Activated T-helper 2 cell treated with anti-CD3 and anti-CD28 coated beads, Interferon-gamma antibody, Interleukin-2, Interleukin-4, amounts not matched to agents 10 μg/mL and 5 μg/mL and 100 μg/mL, durations not matched to agents 14 hours and 24 hours and 36 hours (primary cell): ENCODE data around the gene HELZ. TPM values are rescaled to one million over a fixed set of nuclear protein-coding genes. Genes with fewer than 3 reads are reported as not detected.
"Not testable (repeated sequence)": the region's sequence is repeated elsewhere in the genome, so short reads cannot be mapped to it uniquely, and the experiment has no call there.

Experiments
- DNase-seq: peaks from one replicate; pipeline ENCODE4 v3.0.0; 2021; ENCODE audit warnings: low spot score
- H3K27ac Mint-ChIP-seq: one replicate; pipeline ENCODE4 v1.8.0; 2021; ENCODE audit warnings: mixed read lengths
- H3K27me3 Mint-ChIP-seq: one replicate; pipeline ENCODE4 v1.8.0; 2021; ENCODE audit warnings: low read depth, mixed read lengths
- H3K36me3 Mint-ChIP-seq: one replicate; pipeline ENCODE4 v1.8.0; 2021; ENCODE audit warnings: low read depth, mixed read lengths
- H3K4me1 Mint-ChIP-seq: one replicate; pipeline ENCODE4 v1.8.0; 2021; ENCODE audit warnings: low read depth, mixed read lengths
- H3K4me3 Mint-ChIP-seq: one replicate; pipeline ENCODE4 v1.8.0; 2021; ENCODE audit warnings: low read depth, mild to moderate bottlenecking, moderate library complexity, mixed read lengths
- H3K9me3 Mint-ChIP-seq: one replicate; pipeline ENCODE4 v1.8.0; 2021; ENCODE audit warnings: mixed read lengths
- intact Hi-C: fragments of 100-400 bp; cut with micrococcal nuclease; formaldehyde crosslinking; loops from one replicate; pipeline ENCODE4 v1.15.1; 2023
- total RNA-seq: library from RNA; stranded (reverse); gene quantifications from 2 replicates; pipeline ENCODE4 v1.2.3, GENCODE V29; 2022

HELZ gene
- total RNA-seq, 1 donor from 2014 or later = 67.1 TPM

DNA sequence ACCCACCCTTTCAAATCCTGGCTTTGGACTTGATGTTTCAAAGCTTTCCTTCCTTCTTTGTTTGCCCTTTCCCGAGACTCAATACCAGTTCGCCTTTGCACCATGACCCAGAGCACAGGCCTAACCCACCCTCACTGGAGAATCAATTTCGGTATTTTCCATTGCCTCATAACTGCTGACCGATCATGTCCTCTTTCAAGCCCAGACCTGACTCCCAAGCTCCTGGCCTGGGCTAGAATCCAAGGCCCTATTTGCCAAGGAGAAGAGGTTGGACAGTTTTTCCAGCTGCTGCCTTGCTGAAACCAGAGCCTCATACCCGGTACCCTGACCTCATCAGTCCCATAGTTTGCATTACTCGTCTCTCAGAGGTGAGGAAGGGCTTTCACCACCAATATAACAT, 35.3 kb upstream of the HELZ start:
- Mint-ChIP-seq H3K27me3 (peaks cover 4% of the 10 kb centered on the region), H3K4me3 (no peak overlapping the region), H3K9me3 (no peaks in the 10 kb centered on the region), H3K4me1 (no peaks in the 10 kb centered on the region), H3K27ac (no peak overlapping the region), H3K36me3 (no peaks in the 10 kb centered on the region)
- no peak for DNase-seq
- intact Hi-C loops = no loop called here

- H3K36me3 Mint-ChIP-seq = no peaks in the 10 kb centered on the region
- H3K4me1 Mint-ChIP-seq = no peaks in the 10 kb centered on the region
- no peak overlapping the region for H3K27ac Mint-ChIP-seq
- H3K4me3 Mint-ChIP-seq = no peak overlapping the region
- H3K27me3 Mint-ChIP-seq = peaks cover 4% of the 10 kb centered on the region
- DNase-seq = no peak
- H3K9me3 Mint-ChIP-seq = no peaks in the 10 kb centered on the region
- intact Hi-C loops = no loop called here
Measured at GRCh38 chr17:67279115-67279514, 34.1 kb upstream of the HELZ start.

- no peak overlapping the region for H3K4me3 Mint-ChIP-seq
- H3K27ac Mint-ChIP-seq = no peak overlapping the region
- intact Hi-C loops = no loop called here
- H3K36me3 Mint-ChIP-seq = no peaks in the 10 kb centered on the region
- no peaks in the 10 kb centered on the region for H3K4me1 Mint-ChIP-seq
- H3K9me3 Mint-ChIP-seq = no peaks in the 10 kb centered on the region
- DNase-seq = no peak
- H3K27me3 Mint-ChIP-seq = peaks cover 4% of the 10 kb centered on the region
Measured at GRCh38 chr17:67278363-67278762, 33.4 kb upstream of the HELZ start.

- intact Hi-C loops = no loop called here
- Mint-ChIP-seq H3K27ac (no peak overlapping the region), H3K4me3 (no peak overlapping the region), H3K9me3 (no peaks in the 10 kb centered on the region), H3K36me3 (no peaks in the 10 kb centered on the region), H3K27me3 (peaks cover 4% of the 10 kb centered on the region), H3K4me1 (no peaks in the 10 kb centered on the region)
- no peak for DNase-seq
Measured at GRCh38 chr17:67276075-67276474, 31.1 kb upstream of the HELZ start.

DNA sequence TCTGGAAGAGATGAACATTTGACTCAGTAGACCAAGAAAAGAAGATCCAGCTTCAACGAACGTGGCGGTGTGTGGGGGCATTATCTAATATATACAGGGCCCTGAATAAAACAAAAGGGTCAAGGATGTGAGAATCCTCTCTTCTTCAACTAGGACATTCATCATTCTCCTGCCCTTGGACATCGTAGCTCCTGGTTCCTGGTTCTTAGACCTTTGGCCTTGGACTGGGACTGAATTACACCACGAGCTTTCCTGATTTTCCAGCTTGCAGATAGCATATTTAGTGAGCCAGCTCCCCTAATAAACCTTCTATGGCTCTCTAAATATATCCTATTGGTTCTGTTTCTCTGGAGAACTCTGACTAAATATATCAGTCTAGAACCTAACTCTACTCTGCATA, 29.5 kb upstream of the HELZ start:
- intact Hi-C loops = no loop called here
- Mint-ChIP-seq H3K27me3 (no peaks in the 10 kb centered on the region), H3K36me3 (no peaks in the 10 kb centered on the region), H3K9me3 (no peaks in the 10 kb centered on the region), H3K4me3 (no peak overlapping the region), H3K27ac (no peak overlapping the region), H3K4me1 (no peaks in the 10 kb centered on the region)
- no peak for DNase-seq

GRCh38 chr17:67273900-67274299, 28.9 kb upstream of the HELZ start:
- Mint-ChIP-seq H3K27ac (no peak overlapping the region), H3K9me3 (no peaks in the 10 kb centered on the region), H3K27me3 (no peaks in the 10 kb centered on the region), H3K4me3 (no peak overlapping the region), H3K4me1 (no peaks in the 10 kb centered on the region), H3K36me3 (no peaks in the 10 kb centered on the region)
- DNase-seq = no peak
- intact Hi-C loops = no loop called here

- Mint-ChIP-seq H3K27ac (no peak overlapping the region), H3K9me3 (no peaks in the 10 kb centered on the region), H3K4me1 (no peaks in the 10 kb centered on the region), H3K36me3 (no peaks in the 10 kb centered on the region), H3K27me3 (no peaks in the 10 kb centered on the region), H3K4me3 (no peak overlapping the region)
- intact Hi-C loops = no loop called here
- no peak for DNase-seq
Measured at GRCh38 chr17:67272312-67273047, 27.5 kb upstream of the HELZ start.

- H3K4me1 Mint-ChIP-seq, H3K27me3 Mint-ChIP-seq, H3K36me3 Mint-ChIP-seq, DNase-seq, intact Hi-C loops, H3K9me3 Mint-ChIP-seq, H3K4me3 Mint-ChIP-seq, H3K27ac Mint-ChIP-seq: not testable (repeated sequence)
Measured at GRCh38 chr17:67271187-67271586, 26.2 kb upstream of the HELZ start.

DNA sequence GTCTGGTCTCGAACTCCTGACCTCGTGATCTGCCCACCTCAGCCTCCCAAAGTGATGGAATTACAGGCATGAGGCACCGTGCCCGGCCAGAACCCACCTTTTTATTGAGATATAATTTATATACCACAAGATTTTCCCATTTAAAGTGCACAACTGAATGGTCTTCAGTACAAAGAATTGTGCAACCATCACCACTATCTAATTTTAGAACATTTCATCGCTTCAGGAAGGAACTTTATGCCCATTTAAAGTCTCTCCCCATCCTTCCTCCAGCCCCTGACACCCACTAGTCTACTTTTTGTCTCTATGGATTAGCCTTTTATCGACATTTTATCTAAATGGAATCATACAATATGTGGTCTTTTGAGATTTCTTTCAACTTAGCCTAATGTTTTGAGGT, 25.4 kb upstream of the HELZ start:
- no peaks in the 10 kb centered on the region for H3K4me1 Mint-ChIP-seq
- H3K4me3 Mint-ChIP-seq = no peak overlapping the region
- intact Hi-C loops = no loop called here
- no peaks in the 10 kb centered on the region for H3K27me3 Mint-ChIP-seq
- no peak for DNase-seq
- H3K36me3 Mint-ChIP-seq = no peaks in the 10 kb centered on the region
- H3K27ac Mint-ChIP-seq = no peak overlapping the region
- H3K9me3 Mint-ChIP-seq = no peaks in the 10 kb centered on the region

- Mint-ChIP-seq H3K27me3 (no peaks in the 10 kb centered on the region), H3K27ac (no peak overlapping the region), H3K36me3 (no peaks in the 10 kb centered on the region), H3K4me1 (no peaks in the 10 kb centered on the region), H3K4me3 (no peak overlapping the region), H3K9me3 (no peaks in the 10 kb centered on the region)
- no peak for DNase-seq
- intact Hi-C loops = no loop called here
Measured at GRCh38 chr17:67266496-67266895, 21.5 kb upstream of the HELZ start.

DNA sequence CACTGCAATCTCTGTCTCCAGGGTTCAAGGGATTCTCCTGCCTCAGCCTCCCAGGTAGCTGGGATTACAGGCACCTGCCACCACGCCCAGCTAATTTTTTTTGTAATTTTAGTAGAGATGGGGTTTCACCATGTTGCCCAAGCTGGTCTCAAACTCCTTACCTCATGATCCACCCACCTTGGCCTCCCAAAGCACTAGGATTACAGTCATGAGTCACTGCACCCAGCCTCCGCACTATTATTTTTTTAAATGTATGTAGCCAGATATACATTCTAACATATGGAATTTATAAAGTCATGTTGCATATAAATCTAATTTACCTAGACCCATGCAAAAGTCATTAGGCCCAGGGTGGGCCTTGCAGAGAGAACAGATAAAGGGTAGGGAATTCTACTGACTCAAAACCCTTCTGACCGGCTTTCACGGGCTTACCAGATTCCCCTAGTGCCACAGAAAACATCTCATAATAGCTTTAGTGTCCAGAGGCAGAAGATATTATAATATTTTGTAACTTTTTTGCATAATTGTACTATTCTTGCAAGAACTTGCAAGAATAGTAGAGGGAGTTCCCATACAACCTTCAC, 20.5 kb upstream of the HELZ start:
- no peaks in the 10 kb centered on the region for H3K9me3 Mint-ChIP-seq
- no peak overlapping the region for H3K27ac Mint-ChIP-seq
- no peaks in the 10 kb centered on the region for H3K4me1 Mint-ChIP-seq
- no peaks in the 10 kb centered on the region for H3K36me3 Mint-ChIP-seq
- no peak for DNase-seq
- no peaks in the 10 kb centered on the region for H3K27me3 Mint-ChIP-seq
- H3K4me3 Mint-ChIP-seq = no peak overlapping the region
- intact Hi-C loops = no loop called here

GRCh38 chr17:67262435-67263117, 17.6 kb upstream of the HELZ start:
- no peak overlapping the region for H3K4me3 Mint-ChIP-seq
- H3K4me1 Mint-ChIP-seq = peaks cover 20% of the 10 kb centered on the region
- no peaks in the 10 kb centered on the region for H3K36me3 Mint-ChIP-seq
- H3K27me3 Mint-ChIP-seq = no peaks in the 10 kb centered on the region
- no peak for DNase-seq
- H3K9me3 Mint-ChIP-seq = no peaks in the 10 kb centered on the region
- no peak overlapping the region for H3K27ac Mint-ChIP-seq
- intact Hi-C loops = no loop called here

- no peak overlapping the region for H3K27ac Mint-ChIP-seq
- no peak overlapping the region for H3K4me3 Mint-ChIP-seq
- no peaks in the 10 kb centered on the region for H3K27me3 Mint-ChIP-seq
- intact Hi-C loops = no loop called here
- no peak for DNase-seq
- peaks cover 22% of the 10 kb centered on the region for H3K4me1 Mint-ChIP-seq
- peaks cover 5% of the 10 kb centered on the region for H3K9me3 Mint-ChIP-seq
- H3K36me3 Mint-ChIP-seq = no peaks in the 10 kb centered on the region
Measured at GRCh38 chr17:67260170-67260987, 15.4 kb upstream of the HELZ start.
